AG10803 (cell line): ENCODE measurements around the gene H6PD.

Experiments used
- DNase-seq: peaks from one replicate; pipeline ENCODE4 v3.0.0; 2010; ENCODE audit warnings: low read depth
- H3K4me3 ChIP-seq: 2 replicates; pipeline ENCODE4 v1.5.1; 2011; ENCODE audit warnings: mild to moderate bottlenecking, low read length, control low read depth
- TF ChIP-seq, protein P1 (sequence below): conservative IDR thresholded peaks from 2 replicates; pipeline ENCODE4 v1.5.1; 2011; ENCODE audit warnings: mild to moderate bottlenecking, low read length, control low read depth, inconsistent platforms

The H6PD gene

DNA sequence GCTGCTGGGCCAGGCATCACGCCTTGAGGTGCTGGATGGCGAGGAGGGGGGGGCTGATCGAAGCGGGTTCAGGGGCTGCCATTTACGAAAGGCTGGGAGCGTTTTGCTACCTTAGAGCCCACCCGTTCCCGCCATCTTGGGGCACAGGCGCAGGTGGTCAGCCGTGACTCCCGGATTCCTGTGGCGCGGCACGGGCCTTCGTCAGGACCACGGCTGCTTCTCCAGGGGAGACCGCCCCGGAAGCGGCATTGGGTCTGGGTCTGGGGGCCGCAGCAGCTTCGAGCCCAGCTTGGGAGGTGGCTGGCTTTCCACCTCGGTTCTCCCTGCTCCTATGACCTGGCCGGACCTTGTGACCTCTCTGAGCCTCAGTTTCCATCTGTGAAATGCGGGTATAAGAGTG lies 81.9 kb downstream of the H6PD start:
- no peak overlapping the region for H3K4me3 ChIP-seq
- DNase-seq = no peak
- TF ChIP-seq, protein P1, sequence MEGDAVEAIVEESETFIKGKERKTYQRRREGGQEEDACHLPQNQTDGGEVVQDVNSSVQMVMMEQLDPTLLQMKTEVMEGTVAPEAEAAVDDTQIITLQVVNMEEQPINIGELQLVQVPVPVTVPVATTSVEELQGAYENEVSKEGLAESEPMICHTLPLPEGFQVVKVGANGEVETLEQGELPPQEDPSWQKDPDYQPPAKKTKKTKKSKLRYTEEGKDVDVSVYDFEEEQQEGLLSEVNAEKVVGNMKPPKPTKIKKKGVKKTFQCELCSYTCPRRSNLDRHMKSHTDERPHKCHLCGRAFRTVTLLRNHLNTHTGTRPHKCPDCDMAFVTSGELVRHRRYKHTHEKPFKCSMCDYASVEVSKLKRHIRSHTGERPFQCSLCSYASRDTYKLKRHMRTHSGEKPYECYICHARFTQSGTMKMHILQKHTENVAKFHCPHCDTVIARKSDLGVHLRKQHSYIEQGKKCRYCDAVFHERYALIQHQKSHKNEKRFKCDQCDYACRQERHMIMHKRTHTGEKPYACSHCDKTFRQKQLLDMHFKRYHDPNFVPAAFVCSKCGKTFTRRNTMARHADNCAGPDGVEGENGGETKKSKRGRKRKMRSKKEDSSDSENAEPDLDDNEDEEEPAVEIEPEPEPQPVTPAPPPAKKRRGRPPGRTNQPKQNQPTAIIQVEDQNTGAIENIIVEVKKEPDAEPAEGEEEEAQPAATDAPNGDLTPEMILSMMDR = no peak

DNA sequence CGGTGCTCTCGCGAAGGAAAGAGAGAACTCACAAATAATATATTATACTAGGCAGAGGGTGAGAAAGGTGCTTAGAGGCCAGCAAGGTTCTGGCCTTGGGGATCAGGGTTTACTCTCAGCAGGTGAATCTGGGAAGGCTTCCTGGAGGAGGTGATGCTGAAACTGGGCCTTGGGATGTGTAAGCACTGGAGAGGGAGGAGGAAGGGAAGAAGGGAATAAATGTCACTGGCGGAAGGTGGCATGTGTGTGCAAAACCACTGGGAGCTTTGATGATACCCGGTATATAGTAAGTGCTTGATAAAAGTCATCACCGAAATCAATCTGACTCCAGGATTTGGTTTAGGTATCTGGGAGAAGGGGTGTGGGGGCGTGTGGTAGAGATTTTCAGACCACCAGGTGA lies 82.5 kb downstream of the H6PD start:
- no peak overlapping the region for H3K4me3 ChIP-seq
- TF ChIP-seq, protein P1 = no peak
- DNase-seq = no peak

DNA sequence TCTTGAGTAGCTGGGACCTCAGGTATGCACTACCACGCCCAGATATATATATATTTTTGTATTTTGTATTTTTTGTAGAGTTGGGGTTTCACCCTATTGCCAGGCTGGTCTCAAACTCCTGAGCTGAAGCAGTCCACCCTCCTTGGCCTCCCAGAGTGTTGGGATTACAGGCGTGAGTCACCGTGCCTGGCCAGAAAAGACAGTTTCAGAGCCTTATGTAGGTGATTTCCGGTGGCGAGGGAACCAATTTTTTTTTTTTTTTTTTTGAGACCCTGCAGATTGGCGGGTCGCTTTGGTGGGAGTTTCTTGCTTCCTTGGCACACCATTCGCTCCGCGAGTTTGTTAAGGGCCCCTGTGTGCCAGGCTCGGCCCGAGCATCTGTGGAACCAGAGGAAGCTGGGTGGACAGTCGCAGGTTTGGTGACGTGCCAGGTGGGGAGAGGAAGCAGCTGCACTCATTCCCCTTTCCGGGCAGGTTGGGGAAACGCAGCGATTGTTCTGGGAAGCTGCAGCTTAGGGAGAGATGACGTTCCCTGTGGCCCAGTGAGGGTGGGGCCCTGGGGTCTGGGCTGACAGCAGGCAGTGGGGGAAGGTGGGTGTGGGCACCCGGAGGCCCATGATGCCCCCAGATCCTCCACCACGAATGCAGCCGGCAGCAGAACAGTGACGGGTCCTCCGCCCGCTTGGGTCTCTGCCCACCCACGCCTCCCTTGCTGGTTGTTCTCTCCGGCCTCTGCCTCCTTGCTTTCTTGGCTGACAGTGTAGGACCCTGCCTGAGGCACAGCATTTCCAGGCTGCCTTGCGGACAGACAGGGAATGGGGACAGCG lies 83.2 kb downstream of the H6PD start:
- TF ChIP-seq, protein P1 = no peak
- DNase-seq = peak; percentile 54
- no peak overlapping the region for H3K4me3 ChIP-seq

DNA sequence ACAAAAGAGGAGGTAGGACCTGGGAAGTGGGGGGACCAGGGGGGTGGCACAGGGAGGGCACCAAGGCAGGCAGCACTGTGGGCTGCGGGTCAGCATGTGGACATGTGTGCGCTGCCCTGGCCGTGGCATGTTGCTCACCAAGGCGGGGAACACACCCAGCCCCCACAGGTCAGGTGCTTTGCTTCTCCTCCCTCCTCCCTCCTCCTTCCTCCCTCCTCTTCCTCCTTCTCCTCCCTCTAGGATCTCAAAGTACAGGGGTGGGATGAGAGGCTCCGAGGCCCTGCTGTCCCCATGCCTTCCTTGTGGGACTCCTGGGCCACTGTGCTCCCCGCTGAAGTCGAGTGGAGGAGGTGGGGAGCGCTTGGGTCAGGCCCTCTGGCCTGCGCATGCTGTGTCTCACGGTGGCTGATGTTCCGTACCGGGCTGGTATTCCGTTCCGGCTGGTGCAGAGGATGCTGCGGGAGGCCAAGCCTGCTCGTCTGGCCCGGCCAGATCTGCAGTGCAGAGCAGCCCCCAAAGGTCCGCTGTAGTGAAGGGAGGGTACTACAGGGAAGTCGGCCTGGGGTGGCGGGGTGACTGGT lies 84.7 kb downstream of the H6PD start:
- TF ChIP-seq, protein P1 = no peak
- no peak for DNase-seq
- H3K4me3 ChIP-seq = no peak overlapping the region

DNA sequence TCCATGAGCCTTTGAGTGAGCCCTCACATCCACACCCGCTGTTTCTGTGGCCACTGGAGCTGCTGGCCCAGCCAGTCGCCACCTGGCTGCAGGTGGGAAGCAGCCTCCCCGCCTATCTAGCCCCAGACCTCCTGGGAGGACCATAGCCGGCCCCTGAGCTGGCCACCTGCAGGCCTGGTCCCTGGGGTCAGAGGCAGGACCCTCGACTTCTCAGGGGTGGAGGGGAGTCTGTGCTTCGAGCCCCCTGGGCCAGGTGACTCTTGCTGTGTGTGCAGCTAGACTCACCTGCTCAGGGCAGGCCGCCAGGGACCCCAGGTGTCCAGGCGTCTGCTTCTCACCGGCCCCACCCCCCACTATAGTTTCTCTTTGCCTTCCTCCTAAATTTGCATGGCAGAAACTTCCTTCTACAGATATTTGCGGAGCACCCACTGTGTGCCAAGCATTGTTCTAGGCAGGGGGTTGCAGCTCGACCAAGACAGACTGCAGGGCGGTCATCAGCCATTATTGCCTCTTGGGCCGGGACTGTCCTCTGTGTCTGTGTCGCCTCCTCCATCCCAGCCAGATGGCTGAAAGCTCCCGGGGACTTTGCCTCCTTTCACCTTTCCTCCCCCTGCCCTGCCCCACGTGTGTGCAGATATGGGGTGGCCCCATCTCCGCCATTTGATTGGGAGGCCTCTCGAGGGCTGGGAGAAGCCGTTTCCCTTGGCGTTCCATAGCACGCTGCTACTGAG lies 85.4 kb downstream of the H6PD start:
- TF ChIP-seq, protein P1 = no peak
- no peak overlapping the region for H3K4me3 ChIP-seq
- DNase-seq = no peak
